Epithelial cell of proximal tubule (primary cell): Measurements from ENCODE around the gene FTO. TPM values are rescaled to one million over a fixed set of nuclear protein-coding genes. Genes with fewer than 3 reads are reported as not detected.
"Not testable (repeated sequence)": the region's sequence is repeated elsewhere in the genome, so short reads cannot be mapped to it uniquely, and the experiment has no call there.

ENCODE experiments used
- DNase-seq: peaks from one replicate; pipeline ENCODE4 v3.0.0-alpha.2; 2011; ENCODE audit warnings: low read depth
- H3K4me3 ChIP-seq: 2 replicates; pipeline ENCODE4 v1.5.1; 2011; ENCODE audit warnings: low read depth, mild to moderate bottlenecking, low read length
- CTCF ChIP-seq: conservative IDR thresholded peaks from 2 replicates; pipeline ENCODE4 v1.5.1; 2012; ENCODE audit warnings: low read depth, mild to moderate bottlenecking, low read length
- total RNA-seq: library from RNA; depleted of rRNA; stranded (reverse); fragments of >200 nt; gene quantifications from 2 replicates; pipeline ENCODE4 v1.2.3, GENCODE V29; 2015

The FTO gene
- total RNA-seq, 1 donor from 2014 or later: 62.7 TPM

- no peak for DNase-seq
- TF ChIP-seq CTCF: no peak
- H3K4me3 ChIP-seq: no peak overlapping the region
These were observed 172.9 kb downstream of the FTO start for GRCh38 chr16:53876811-53877210.

GRCh38 chr16:53878216-53878615 lies 174.3 kb downstream of the FTO start:
- H3K4me3 ChIP-seq: no peak overlapping the region
- no peak for DNase-seq
- no peak for TF ChIP-seq CTCF

- peak; percentile 37 for DNase-seq
- no peak overlapping the region for H3K4me3 ChIP-seq
- no peak for TF ChIP-seq CTCF
These were observed 177.4 kb downstream of the FTO start for GRCh38 chr16:53881371-53881770.

- no peak overlapping the region for H3K4me3 ChIP-seq
- DNase-seq: no peak
- peak; percentile 20 for TF ChIP-seq CTCF
These were observed 178.4 kb downstream of the FTO start for GRCh38 chr16:53882310-53882709.

- H3K4me3 ChIP-seq: no peak overlapping the region
- TF ChIP-seq CTCF: no peak
- no peak for DNase-seq
These were observed 180.8 kb downstream of the FTO start for GRCh38 chr16:53884748-53885147.

GRCh38 chr16:53886482-53887378 lies 182.8 kb downstream of the FTO start:
- DNase-seq: no peak
- no peak overlapping the region for H3K4me3 ChIP-seq
- TF ChIP-seq CTCF: no peak

- TF ChIP-seq CTCF: no peak
- DNase-seq: no peak
These were observed 184.3 kb downstream of the FTO start for GRCh38 chr16:53888222-53888621.

GRCh38 chr16:53890877-53891276 lies 186.9 kb downstream of the FTO start:
- not testable (repeated sequence) for DNase-seq, H3K4me3 ChIP-seq

More at GRCh38 chr16:53888222-53888621, 184.3 kb downstream of the FTO start:
- H3K4me3 ChIP-seq: no peak overlapping the region
